Measurements from ENCODE around the gene AMOTL2. TPM values are rescaled to one million over a fixed set of nuclear protein-coding genes. Genes with fewer than 3 reads are reported as not detected.

The AMOTL2 gene
- total RNA-seq, 1 experiment from 2014 or later = 30.9 TPM

DNA sequence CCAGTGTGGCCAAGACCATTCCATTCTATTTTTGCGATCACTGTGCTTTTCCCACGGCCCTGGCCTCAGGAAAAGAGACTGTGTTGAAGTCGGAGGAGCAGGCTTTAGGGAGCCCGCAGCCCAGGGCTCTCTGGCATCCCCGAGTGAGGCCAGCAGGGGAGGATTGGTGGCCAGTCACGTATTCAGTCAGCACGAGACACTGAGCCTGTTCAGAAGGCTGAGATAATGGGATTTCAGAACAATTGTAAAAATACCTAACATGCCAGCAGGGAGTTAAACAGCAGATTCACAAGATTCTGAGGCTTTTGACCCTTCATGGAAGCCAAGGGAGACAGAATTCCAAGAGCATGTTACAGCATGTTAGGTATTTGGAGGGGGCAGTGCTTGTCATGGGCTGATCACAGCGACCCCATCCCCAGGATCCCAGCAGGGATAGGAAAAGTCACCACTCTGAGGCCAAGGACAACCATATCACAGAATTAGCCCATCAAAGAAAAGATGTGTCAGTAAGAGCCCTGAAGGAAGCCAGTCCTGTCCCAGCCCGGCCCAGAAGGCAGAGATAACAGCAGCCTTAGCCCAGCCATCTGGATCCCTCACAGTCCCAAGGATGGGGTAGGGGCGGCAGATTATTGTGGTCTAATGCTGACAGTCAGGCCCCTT is 40.6 kb downstream of the AMOTL2 start:
- Histone ChIP-seq H3K14ac (ENCODE audit: insufficient read depth, low read length) (no peak overlapping the region), H4K20me1 (ENCODE audit: control insufficient read depth, insufficient read depth, insufficient read length) (no peaks in the 10 kb centered on the region), H3K4me1 (ENCODE audit: insufficient read depth, low read length) (peaks cover 26% of the 10 kb centered on the region; the same call in 1 of the 2 replicates), H4K91ac (ENCODE audit: insufficient read length, low read depth, low read length) (no peak overlapping the region), H2BK20ac (ENCODE audit: low read depth, low read length, poor library complexity, severe bottlenecking) (no peak overlapping the region), H2AFZ (ENCODE audit: low read length) (no peak overlapping the region), H3K27ac (ENCODE audit: insufficient read length, low read depth, low read length) (no peak overlapping the region), H3K9ac (ENCODE audit: extremely low read depth, insufficient read length, low read length) (no peak overlapping the region), H2BK5ac (ENCODE audit: insufficient read length, low read length) (no peak overlapping the region), H3K79me1 (ENCODE audit: insufficient read depth, low read depth, low read length, poor library complexity, severe bottlenecking) (no peaks in the 10 kb centered on the region), H4K5ac (ENCODE audit: insufficient read length, low read depth, low read length) (no peak overlapping the region), H3K23ac (ENCODE audit: insufficient read length, low read depth, low read length) (no peak overlapping the region), H2BK12ac (ENCODE audit: insufficient read length, low read depth, low read length) (peak overlapping the region; percentile 8), H3K79me2 (ENCODE audit: insufficient read depth, low read length) (no peaks in the 10 kb centered on the region), H2BK15ac (ENCODE audit: low read depth, low read length) (no peak overlapping the region), H4K8ac (replicated peaks; ENCODE audit: insufficient read length, low read depth, low read length) (no peak overlapping the region), H3T11ph (ENCODE audit: low read length) (no peak overlapping the region), H2BK120ac (ENCODE audit: low read depth, low read length, poor library complexity, severe bottlenecking) (no peak overlapping the region), H3K23me2 (ENCODE audit: insufficient read length, low read depth, low read length, poor library complexity, severe bottlenecking) (no peaks in the 10 kb centered on the region), H3K18ac (ENCODE audit: insufficient read length, low read depth, low read length) (no peak overlapping the region), H3K9me3 (ENCODE audit: control insufficient read depth, low read depth, low read length) (no peaks in the 10 kb centered on the region), H3K27me3 (ENCODE audit: insufficient read depth, low read length) (no peaks in the 10 kb centered on the region), H3K4me2 (ENCODE audit: insufficient read depth, insufficient read length, low read length) (no peak overlapping the region), H3K4ac (ENCODE audit: low read depth, low read length) (no peak overlapping the region), H3K56ac (ENCODE audit: insufficient read length, low read depth, low read length) (no peak overlapping the region), H2AK5ac (ENCODE audit: insufficient read length, low read length) (no peak overlapping the region)
- H3K27ac Mint-ChIP-seq = peak overlapping the region; percentile 24 to 96 (median 71); a peak in 6 of 7 replicates
- TF ChIP-seq, protein P1, sequence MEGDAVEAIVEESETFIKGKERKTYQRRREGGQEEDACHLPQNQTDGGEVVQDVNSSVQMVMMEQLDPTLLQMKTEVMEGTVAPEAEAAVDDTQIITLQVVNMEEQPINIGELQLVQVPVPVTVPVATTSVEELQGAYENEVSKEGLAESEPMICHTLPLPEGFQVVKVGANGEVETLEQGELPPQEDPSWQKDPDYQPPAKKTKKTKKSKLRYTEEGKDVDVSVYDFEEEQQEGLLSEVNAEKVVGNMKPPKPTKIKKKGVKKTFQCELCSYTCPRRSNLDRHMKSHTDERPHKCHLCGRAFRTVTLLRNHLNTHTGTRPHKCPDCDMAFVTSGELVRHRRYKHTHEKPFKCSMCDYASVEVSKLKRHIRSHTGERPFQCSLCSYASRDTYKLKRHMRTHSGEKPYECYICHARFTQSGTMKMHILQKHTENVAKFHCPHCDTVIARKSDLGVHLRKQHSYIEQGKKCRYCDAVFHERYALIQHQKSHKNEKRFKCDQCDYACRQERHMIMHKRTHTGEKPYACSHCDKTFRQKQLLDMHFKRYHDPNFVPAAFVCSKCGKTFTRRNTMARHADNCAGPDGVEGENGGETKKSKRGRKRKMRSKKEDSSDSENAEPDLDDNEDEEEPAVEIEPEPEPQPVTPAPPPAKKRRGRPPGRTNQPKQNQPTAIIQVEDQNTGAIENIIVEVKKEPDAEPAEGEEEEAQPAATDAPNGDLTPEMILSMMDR (conservative IDR thresholded peaks at IDR 0.05) = peak; percentile 34; the same call in 1 of the 3 replicates
- no peak overlapping the region; a peak in 1 of 5 replicates for H3K4me3 Mint-ChIP-seq
- H3K4me1 Mint-ChIP-seq = peaks cover 55 to 58% of the 10 kb centered on the region in 2 experiments
- peak; percentile 67 for DNase-seq
- no CpG with 5 or more reads among the region's 10 CpGs for WGBS (ENCODE audit: extremely low coverage, insufficient read length, low lambda C conversion rate)
- H3K9me3 Mint-ChIP-seq = no peaks in the 10 kb centered on the region
- H3K36me3 Mint-ChIP-seq (ENCODE audit: insufficient read depth in 1 of 3, low read depth in 3 of 3) = no peaks in the 10 kb centered on the region
- H3K27me3 Mint-ChIP-seq (ENCODE audit: low read depth) = peaks cover 7% of the 10 kb centered on the region

All from H9 (cell line).